Measurements from ENCODE around the gene FAM9C.
"Not testable (repeated sequence)": the region's sequence is repeated elsewhere in the genome, so short reads cannot be mapped to it uniquely, and the experiment has no call there.

The FAM9C gene

DNA sequence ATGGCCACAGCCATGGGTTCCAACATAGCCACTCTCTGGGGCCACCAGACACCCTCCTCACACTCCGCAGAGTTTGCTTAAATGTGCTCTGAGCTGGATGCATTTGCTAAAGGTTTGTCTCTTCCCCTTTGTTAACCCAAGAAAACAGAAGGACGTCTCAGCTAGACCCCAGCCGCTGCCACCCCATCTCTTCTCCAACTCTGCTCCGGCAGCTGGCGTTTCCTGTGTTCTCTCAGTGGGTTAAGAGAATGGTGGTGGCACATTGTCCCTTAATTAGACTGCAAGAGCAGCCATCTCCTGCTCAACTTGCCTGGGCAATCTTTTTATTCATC is 43.7 kb upstream of the FAM9C start:
- TF ChIP-seq, protein P1, sequence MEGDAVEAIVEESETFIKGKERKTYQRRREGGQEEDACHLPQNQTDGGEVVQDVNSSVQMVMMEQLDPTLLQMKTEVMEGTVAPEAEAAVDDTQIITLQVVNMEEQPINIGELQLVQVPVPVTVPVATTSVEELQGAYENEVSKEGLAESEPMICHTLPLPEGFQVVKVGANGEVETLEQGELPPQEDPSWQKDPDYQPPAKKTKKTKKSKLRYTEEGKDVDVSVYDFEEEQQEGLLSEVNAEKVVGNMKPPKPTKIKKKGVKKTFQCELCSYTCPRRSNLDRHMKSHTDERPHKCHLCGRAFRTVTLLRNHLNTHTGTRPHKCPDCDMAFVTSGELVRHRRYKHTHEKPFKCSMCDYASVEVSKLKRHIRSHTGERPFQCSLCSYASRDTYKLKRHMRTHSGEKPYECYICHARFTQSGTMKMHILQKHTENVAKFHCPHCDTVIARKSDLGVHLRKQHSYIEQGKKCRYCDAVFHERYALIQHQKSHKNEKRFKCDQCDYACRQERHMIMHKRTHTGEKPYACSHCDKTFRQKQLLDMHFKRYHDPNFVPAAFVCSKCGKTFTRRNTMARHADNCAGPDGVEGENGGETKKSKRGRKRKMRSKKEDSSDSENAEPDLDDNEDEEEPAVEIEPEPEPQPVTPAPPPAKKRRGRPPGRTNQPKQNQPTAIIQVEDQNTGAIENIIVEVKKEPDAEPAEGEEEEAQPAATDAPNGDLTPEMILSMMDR (conservative IDR thresholded peaks at IDR 0.05; ENCODE audit: low read length): no peak
- no peak for DNase-seq (ENCODE audit: low read depth)
- H3K4me3 ChIP-seq (ENCODE audit: low read length): no peak overlapping the region

DNA sequence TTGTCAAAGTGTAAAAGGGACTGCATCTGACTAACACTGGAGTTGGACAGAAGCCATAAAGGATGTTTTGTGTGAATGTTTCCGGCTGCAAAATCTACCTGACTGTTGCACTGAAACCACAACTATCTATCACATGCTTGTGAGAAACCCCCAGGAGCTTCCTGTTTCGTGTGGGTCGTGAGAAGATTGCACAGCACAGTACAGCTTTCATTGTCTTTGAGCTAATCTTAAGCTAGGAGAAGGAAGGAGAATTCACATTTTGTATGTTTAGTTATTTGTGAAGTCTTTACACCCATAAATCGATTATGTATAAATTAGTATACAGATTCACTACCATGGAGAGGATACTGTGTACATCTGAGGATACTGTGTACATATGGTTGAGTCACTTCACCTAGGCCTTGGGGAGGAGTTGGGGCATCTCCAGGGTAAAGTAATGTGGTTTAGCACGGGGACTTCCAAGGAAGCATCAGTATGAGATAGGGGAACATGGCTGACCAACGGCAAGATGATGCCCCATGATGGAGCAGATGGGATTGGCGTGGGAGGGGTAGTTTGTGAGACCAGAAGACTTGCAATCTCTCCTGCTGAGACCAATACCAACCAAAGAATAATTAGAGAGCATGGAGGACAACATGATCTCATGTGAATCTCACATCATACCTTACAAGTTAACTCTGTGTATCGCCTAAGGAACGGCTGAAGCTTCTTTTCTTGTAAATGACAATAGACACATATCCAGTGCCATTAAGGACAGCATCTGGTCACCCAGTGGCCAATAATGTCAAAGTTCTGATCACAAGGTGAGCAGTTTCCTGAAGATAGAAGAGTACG is 43.1 kb upstream of the FAM9C start:
- TF ChIP-seq, protein P1 (conservative IDR thresholded peaks at IDR 0.05; ENCODE audit: low read length): no peak
- H3K4me3 ChIP-seq (ENCODE audit: low read length): no peak overlapping the region
- DNase-seq (ENCODE audit: low read depth): peak; percentile 57

DNA sequence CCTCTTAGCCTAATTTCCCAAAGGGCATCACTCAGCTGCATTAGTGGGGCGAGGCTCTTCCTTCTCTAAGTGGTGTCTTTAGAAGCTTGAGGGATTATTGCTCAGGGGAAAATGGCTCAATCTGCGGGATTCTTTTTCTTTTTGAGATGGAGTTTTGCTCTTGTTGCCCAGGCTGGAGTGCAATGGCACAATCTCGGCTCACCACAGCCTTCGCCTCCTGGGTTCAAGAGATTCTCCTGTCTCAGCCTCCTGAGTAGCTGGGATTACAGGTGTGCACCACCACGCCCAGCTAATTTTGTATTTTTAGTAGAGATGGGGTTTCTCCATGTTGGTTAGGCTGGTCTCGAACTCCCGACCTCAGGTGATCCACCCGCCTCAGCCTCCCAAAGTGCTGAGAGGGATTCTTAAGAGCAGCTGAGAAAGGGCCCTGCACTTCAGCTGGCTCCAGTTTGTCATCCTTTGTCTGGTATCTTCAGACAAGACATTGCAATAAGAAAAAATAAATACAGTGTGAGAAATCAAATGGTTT is 42.4 kb upstream of the FAM9C start:
- DNase-seq (ENCODE audit: low read depth); H3K4me3 ChIP-seq (ENCODE audit: low read length): not testable (repeated sequence)

DNA sequence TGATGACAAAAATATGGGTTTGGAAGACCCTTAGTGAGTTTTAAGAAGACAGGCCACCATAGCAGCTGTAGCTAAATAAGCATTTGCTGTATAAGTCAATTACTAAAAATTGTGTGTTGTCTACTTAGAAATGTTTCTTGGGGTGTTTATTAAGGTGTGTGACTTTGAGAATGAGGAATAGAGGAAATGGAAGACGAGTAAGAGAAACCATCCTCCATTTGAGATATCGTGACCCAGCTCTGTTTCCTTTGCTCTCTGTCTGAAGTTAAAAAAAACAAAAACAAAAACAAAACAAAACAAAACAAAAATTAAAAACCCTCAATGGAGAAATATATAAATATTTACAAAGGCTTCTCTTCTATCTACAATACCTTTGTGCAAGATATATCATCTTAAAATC is 41.7 kb upstream of the FAM9C start:
- TF ChIP-seq, protein P1 (conservative IDR thresholded peaks at IDR 0.05; ENCODE audit: low read length): no peak
- DNase-seq (ENCODE audit: low read depth): no peak
- no peak overlapping the region for H3K4me3 ChIP-seq (ENCODE audit: low read length)

DNA sequence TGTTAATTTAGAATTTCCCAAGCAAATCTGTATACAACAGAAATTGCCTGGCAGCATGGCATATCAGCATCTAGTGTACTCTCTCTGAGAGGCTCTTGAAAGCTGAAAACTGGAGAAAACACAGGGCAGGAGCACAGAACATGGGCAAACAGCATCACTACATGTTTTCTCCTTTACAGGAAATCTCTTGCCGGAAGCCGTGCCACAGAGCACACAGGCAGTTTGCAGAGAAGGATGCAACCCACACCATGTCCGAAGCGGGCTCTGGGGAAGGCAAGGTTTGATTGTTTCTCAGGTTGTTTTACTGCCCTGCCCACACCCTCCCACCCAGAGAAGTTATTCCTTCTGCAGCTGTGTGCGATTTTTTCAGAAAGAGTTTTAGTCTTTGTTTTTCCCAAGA is 41.1 kb upstream of the FAM9C start:
- H3K4me3 ChIP-seq (ENCODE audit: low read length): no peak overlapping the region
- DNase-seq (ENCODE audit: low read depth): no peak
- TF ChIP-seq, protein P1 (conservative IDR thresholded peaks at IDR 0.05; ENCODE audit: low read length): no peak

DNA sequence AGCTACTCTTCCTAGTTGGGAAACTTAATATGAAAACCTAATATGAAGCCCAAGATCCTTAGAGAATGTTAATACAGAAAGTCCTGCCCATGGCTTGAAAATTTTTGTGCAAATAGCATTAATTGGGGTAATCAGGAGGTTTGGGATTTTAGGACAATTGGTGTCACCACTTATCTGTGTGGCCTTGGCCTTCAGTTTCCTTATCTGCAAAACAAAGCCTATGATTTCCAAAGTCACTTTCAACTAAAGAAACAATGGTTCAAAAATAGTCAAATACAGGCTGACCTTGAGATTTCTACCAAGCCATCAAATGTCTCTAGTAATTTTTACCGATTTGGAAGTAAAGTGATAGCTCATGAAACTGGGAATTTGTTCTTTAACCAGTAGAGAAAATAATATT is 40.2 kb upstream of the FAM9C start:
- DNase-seq (ENCODE audit: low read depth): no peak
- TF ChIP-seq, protein P1 (conservative IDR thresholded peaks at IDR 0.05; ENCODE audit: low read length): no peak
- no peak overlapping the region for H3K4me3 ChIP-seq (ENCODE audit: low read length)

DNA sequence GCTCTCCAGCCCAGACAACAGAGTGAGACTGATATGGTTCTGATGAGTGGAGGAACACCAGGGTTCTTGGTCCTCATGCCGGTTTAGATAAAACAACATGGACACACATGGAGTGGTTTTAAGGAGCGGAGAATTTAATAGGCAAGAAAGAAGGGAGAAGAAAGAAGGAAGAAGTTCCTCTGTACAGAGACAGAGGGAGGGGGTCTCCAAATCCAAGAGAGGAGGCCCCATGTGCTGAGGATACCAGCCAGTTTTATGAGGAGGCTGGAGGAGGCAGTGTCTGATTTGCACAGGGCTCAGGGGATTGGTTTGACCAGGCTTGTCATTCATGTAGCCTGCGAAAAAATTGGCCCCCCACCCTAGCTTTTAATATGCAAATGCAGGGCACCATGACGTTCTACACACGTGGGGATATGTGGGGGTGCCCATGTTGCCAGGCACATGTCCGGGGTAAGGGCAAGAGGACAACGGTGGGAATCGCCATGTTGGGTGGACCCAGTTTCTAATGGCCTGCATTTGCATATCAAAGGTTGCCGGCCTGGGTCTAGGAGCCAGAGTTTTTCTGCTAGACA is 39.4 kb upstream of the FAM9C start:
- not testable (repeated sequence) for DNase-seq (ENCODE audit: low read depth); H3K4me3 ChIP-seq (ENCODE audit: low read length)

Data from AG10803 (cell line).